Measurements from ENCODE around the gene C1QL4.

DNA sequence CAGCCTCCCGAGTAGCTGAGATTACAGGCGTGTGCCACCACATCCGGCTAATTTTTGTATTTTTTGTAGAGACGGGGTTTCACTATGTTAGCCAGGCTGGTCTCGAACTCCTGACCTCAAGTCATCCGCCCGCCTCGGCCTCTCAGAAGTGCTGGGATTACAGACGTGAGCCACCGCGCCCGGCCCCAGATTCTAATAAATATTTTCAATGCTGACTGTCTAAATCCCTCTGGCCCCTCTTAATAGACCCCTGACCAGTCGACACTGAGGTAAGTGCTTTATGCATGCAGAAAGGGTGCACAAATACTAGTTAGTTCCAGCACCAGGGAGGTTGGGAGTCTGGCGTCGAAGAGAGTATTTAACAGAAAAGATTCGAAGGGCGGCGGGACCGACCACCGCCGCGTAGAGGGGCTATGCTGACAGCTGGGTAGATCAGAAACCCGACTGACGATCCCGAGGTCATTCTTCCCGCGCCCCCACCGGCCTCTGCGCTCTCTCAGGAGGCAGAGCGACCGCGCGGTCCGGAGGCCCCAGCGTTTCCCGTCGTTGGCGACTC is 29.2 kb upstream of the C1QL4 start:
- TF ChIP-seq, protein P1, sequence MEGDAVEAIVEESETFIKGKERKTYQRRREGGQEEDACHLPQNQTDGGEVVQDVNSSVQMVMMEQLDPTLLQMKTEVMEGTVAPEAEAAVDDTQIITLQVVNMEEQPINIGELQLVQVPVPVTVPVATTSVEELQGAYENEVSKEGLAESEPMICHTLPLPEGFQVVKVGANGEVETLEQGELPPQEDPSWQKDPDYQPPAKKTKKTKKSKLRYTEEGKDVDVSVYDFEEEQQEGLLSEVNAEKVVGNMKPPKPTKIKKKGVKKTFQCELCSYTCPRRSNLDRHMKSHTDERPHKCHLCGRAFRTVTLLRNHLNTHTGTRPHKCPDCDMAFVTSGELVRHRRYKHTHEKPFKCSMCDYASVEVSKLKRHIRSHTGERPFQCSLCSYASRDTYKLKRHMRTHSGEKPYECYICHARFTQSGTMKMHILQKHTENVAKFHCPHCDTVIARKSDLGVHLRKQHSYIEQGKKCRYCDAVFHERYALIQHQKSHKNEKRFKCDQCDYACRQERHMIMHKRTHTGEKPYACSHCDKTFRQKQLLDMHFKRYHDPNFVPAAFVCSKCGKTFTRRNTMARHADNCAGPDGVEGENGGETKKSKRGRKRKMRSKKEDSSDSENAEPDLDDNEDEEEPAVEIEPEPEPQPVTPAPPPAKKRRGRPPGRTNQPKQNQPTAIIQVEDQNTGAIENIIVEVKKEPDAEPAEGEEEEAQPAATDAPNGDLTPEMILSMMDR (IDR thresholded peaks at IDR 0.05): no peak
- no peak for TF ChIP-seq POLR2A (IDR thresholded peaks at IDR 0.05)

Measured in vagina (tissue), 2 donors.